Measurements from ENCODE around the gene CTTN. TPM values are rescaled to one million over a fixed set of nuclear protein-coding genes. Genes with fewer than 3 reads are reported as not detected.

The CTTN gene
- total RNA-seq: 33.4 and 34.9 TPM in 2 replicates

DNA sequence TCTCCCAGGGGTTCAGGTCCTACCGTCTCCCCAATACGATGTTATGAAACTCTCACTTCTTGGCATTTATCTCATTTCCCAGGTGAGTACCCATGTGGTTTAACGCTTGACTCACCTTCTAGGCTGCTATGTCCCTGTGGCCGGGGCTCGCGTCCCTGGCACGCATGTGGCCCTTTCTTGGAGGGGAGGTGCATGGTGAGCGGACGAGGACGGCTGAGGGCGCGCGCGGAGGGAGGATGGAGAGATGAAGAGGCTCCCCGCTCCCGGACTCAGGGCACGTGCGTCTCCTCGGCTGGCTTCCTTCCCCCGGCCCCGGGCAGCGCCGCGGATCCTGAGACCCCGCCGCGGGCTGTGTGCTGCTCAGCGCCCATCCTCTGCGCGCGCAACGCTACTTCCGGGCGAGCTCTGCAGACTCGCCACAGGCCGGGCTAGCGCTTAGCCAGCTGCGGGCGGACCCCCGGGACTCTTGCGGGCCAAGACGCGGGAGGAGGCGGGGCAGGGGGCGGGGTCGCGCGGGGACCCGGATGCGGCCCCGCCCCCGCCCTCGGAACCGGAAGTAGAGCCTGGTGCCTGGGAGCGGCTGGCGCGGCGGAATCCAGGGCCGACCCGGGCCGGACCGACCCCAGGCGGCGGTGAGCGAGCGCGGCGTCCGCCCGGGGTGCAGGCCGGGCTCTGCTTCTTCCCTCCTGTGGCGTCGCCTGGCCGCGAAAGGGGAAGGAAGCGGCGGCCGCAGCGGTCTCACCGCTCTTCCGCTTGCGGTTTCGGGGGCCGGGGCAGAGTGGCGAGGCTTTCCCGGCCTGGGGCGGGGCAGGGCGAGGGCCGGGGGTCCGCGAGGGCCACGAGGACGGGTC lies at the start of gene CTTN:
Gene CTTN (plus strand): TSS at position 547 of the 851 bp plus-strand sequence. CDS start 8,769 bp downstream, outside the sequence.
- peak within 1 kb of the TSS; percentile 83 for H3K4me3 Mint-ChIP-seq (ENCODE audit: low read depth)
- H3K27me3 Mint-ChIP-seq (ENCODE audit: low read depth): peaks cover 51% of the 10 kb centered on the region
- peak; percentile 54 for DNase-seq (ENCODE audit: low spot score)
- no peaks in the 10 kb centered on the region for H3K9me3 Mint-ChIP-seq
- H3K4me1 Mint-ChIP-seq (ENCODE audit: low read depth): peaks cover 28% of the 10 kb centered on the region
- intact Hi-C loops (cut with micrococcal nuclease): loop anchor here (1.0 to 10.0 kb wide), 2 partner anchors 33 to 193 kb away; partner anchors contain the start of gene FADD
- H3K36me3 Mint-ChIP-seq (ENCODE audit: low read depth): peaks cover 7% of the 10 kb centered on the region
- H3K27ac Mint-ChIP-seq: peak within 1 kb of the TSS; percentile 54

DNA sequence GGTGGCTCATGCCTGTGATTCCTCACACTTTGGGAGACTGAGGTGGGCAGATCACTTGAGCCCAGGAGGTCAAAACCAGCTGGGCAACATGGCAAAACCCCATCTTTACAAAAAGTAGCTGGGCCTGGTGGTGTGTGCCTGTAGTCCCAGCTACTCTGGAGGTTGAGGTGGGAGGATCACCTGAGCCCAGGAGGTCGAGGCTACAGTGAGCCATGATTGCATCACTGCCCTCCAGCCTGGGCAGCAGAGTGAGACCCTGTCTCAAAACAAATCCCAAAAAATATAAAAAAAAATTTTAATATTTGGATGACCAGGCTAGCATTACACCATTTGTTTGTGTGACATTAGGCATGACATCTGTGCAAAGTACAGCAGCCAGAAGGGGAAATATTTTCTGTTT lies 49.7 kb upstream of the CTTN start:
- H3K27me3 Mint-ChIP-seq (ENCODE audit: low read depth): no peaks in the 10 kb centered on the region

DNA sequence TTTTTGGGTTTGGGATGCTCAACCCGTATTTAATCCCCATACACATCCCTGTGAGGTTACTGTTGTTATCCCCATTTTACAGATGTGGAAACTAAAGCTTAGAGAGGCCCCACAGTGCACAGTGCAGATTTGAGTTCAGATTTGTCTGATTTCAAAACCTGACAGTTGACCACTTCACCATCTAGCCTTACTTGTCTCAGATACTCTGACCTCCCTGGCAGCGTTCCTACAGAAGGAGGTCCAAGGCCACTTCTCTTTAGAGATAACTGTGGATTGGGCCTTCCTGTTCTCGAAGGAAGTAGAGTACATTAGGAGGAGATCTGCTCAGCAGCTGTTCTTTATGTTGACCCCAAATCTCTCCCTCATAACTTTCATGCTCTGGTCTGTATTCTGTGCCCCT lies 46.7 kb upstream of the CTTN start:
- intact Hi-C loops (cut with micrococcal nuclease): no loop called here
- no peaks in the 10 kb centered on the region for H3K9me3 Mint-ChIP-seq
- DNase-seq (ENCODE audit: low spot score): no peak
- H3K4me3 Mint-ChIP-seq (ENCODE audit: low read depth): no peak overlapping the region
- no peak overlapping the region for H3K27ac Mint-ChIP-seq
- no peaks in the 10 kb centered on the region for H3K4me1 Mint-ChIP-seq (ENCODE audit: low read depth)
- no peaks in the 10 kb centered on the region for H3K27me3 Mint-ChIP-seq (ENCODE audit: low read depth)
- peaks cover 59% of the 10 kb centered on the region for H3K36me3 Mint-ChIP-seq (ENCODE audit: low read depth)

More for the DNA sequence above, 49.7 kb upstream of the CTTN start:
- peaks cover 54% of the 10 kb centered on the region for H3K36me3 Mint-ChIP-seq (ENCODE audit: low read depth)
- H3K4me3 Mint-ChIP-seq (ENCODE audit: low read depth): no peak overlapping the region
- H3K9me3 Mint-ChIP-seq: no peaks in the 10 kb centered on the region
- no peaks in the 10 kb centered on the region for H3K4me1 Mint-ChIP-seq (ENCODE audit: low read depth)
- no peak overlapping the region for H3K27ac Mint-ChIP-seq
- intact Hi-C loops (cut with micrococcal nuclease): no loop called here
- no peak for DNase-seq (ENCODE audit: low spot score)

DNA sequence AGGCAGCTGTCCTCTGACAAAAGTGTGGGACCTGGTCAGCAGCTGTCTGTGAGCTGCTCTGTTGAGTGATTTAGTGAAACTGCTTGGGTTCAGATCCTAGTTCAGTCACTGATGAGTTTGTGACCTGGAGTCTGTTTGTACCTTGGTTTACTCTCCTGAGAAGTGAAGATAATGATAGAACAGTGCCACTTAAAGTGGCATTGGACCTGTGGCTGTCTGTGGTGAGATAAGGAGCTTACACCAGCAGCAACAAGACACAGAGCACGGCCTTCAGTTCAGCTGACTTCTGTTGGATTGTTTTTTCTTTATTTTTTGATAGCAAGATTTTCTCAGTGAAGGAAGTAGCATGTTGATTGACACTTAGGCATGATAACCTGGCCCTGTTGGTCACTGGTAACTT lies 46.2 kb upstream of the CTTN start:
- Mint-ChIP-seq H3K9me3 (no peaks in the 10 kb centered on the region), H3K4me3 (ENCODE audit: low read depth) (no peak overlapping the region), H3K4me1 (ENCODE audit: low read depth) (no peaks in the 10 kb centered on the region), H3K27ac (no peak overlapping the region), H3K36me3 (ENCODE audit: low read depth) (peaks cover 60% of the 10 kb centered on the region), H3K27me3 (ENCODE audit: low read depth) (no peaks in the 10 kb centered on the region)
- DNase-seq (ENCODE audit: low spot score): no peak
- intact Hi-C loops (cut with micrococcal nuclease): no loop called here

DNA sequence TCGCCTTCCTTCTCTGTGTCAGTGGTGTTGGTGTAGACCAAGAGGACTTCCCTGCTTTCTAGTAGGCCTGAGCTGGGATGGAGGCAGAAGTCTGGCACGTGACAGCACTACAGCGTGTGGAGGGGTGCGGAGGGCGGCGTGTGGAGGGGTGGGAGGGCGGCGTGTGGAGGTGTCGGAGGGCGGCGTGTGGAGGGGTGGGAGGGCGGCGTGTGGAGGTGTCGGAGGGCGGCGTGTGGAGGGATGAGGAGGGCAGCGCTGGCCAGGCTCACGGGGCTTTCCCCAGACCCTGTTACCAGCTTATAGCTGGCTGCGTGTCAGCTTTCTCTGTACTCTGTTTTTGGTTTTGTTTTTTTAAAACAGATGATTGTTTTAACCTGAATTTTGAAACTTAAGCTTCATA lies 45.7 kb upstream of the CTTN start:
- Mint-ChIP-seq H3K27me3 (ENCODE audit: low read depth) (no peaks in the 10 kb centered on the region), H3K4me3 (ENCODE audit: low read depth) (no peak overlapping the region), H3K4me1 (ENCODE audit: low read depth) (no peaks in the 10 kb centered on the region)

DNA sequence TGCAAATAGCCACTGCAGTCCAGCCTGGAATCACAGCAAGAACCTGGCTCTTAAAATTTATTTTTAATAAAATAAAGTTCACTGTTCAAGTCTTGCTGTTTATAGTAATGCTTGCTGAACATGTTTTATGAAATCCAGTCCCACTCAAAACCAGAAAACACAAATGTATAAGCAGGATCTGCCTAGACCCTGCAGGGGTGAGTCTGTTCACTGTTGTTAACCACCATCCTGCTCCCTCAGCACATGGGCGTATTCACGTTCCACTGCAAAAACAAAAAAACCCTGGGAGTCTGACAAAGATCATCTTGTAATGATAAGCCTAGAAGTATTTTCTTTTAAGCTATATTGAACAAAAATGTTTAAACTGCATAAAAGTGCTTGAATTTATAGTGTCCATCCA lies 45.0 kb upstream of the CTTN start:
- Mint-ChIP-seq H3K36me3 (ENCODE audit: low read depth) (peaks cover 57% of the 10 kb centered on the region), H3K4me1 (ENCODE audit: low read depth) (no peaks in the 10 kb centered on the region), H3K27me3 (ENCODE audit: low read depth) (no peaks in the 10 kb centered on the region), H3K27ac (no peak overlapping the region), H3K4me3 (ENCODE audit: low read depth) (no peak overlapping the region), H3K9me3 (no peaks in the 10 kb centered on the region)
- intact Hi-C loops (cut with micrococcal nuclease): no loop called here
- no peak for DNase-seq (ENCODE audit: low spot score)

More for the DNA sequence above, 45.7 kb upstream of the CTTN start:
- Mint-ChIP-seq H3K9me3 (no peaks in the 10 kb centered on the region), H3K36me3 (ENCODE audit: low read depth) (peaks cover 58% of the 10 kb centered on the region), H3K27ac (no peak overlapping the region)
- no peak for DNase-seq (ENCODE audit: low spot score)
- intact Hi-C loops (cut with micrococcal nuclease): no loop called here

DNA sequence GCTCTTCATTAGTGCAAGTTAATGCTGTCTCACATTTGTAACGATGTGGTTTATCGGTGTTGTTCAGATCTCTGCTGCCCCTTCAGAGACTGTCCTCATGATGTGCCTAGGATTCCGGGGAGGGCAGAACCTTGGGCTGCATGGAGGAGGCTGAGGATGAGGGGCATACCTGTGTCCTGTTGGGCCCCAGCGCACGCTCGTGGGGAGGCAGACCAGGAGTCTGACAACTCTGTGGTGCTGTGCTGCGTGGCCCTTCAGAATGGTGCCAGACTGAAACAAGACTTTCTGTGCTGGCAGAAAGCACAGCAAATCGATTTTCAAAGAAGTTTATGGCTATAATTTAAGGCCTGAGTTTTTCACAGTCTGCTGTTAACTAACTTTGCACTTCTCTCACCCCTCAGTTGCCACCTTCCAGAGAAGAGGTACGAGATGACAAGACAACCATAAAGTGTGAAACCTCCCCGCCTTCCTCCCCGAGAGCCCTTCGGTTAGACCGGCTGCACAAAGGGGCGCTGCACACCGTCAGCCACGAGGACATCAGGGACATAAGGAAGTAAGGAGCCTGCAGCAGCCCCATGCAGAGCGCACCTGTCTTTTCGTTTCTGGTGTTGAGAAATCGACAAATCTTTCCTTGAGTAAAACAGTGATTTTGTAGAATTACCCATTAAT lies 44.3 kb upstream of the CTTN start:
- Mint-ChIP-seq H3K27ac (no peak overlapping the region), H3K4me1 (ENCODE audit: low read depth) (no peaks in the 10 kb centered on the region), H3K36me3 (ENCODE audit: low read depth) (peaks cover 61% of the 10 kb centered on the region), H3K4me3 (ENCODE audit: low read depth) (no peak overlapping the region), H3K9me3 (no peaks in the 10 kb centered on the region), H3K27me3 (ENCODE audit: low read depth) (no peaks in the 10 kb centered on the region)
- intact Hi-C loops (cut with micrococcal nuclease): no loop called here
- DNase-seq (ENCODE audit: low spot score): no peak

DNA sequence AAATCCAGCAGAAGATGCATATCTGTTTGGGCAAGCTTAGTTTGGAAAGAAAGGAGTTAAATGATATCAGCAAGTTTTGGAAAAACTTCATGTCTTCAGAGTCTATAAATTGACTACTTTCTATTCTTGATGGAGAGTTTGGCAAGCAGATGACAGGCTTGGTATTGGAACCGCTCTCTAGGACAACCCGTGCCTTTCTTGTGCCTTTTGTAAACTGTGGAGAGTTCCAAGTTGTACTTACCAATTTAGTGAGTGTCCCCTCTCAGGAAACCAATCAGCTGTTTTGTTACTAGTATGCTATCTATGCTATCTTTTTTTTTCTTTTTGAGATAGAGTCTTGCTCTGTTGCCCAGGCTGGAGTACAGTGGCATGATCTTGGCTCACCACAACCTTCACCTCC lies 43.7 kb upstream of the CTTN start:
- Mint-ChIP-seq H3K4me3 (ENCODE audit: low read depth) (no peak overlapping the region), H3K27me3 (ENCODE audit: low read depth) (no peaks in the 10 kb centered on the region), H3K36me3 (ENCODE audit: low read depth) (peaks cover 63% of the 10 kb centered on the region), H3K27ac (no peak overlapping the region), H3K4me1 (ENCODE audit: low read depth) (no peaks in the 10 kb centered on the region), H3K9me3 (no peaks in the 10 kb centered on the region)
- intact Hi-C loops (cut with micrococcal nuclease): no loop called here
- DNase-seq (ENCODE audit: low spot score): no peak

DNA sequence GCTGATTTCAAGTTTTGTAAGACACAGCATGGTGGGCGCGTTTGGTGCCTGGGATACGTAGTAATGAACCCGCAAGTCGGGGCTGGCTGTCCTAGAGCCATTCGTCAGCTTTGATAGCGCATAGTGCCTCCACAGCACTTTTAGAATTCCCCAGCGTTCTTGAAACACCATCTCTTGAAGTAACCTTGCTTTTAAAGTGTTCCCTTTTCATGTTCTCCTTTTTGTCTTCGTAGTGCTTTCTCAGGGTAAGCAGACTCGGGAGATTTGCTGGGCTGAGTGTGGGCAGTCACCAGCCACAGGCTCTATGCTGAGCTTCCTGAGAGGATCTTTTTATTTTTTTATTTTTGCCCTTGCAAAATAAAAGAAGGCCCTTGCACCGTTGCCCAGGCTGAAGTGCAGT lies 39.6 kb upstream of the CTTN start:
- Mint-ChIP-seq H3K36me3 (ENCODE audit: low read depth) (peaks cover 76% of the 10 kb centered on the region), H3K4me3 (ENCODE audit: low read depth) (no peak overlapping the region)
- intact Hi-C loops (cut with micrococcal nuclease): no loop called here

DNA sequence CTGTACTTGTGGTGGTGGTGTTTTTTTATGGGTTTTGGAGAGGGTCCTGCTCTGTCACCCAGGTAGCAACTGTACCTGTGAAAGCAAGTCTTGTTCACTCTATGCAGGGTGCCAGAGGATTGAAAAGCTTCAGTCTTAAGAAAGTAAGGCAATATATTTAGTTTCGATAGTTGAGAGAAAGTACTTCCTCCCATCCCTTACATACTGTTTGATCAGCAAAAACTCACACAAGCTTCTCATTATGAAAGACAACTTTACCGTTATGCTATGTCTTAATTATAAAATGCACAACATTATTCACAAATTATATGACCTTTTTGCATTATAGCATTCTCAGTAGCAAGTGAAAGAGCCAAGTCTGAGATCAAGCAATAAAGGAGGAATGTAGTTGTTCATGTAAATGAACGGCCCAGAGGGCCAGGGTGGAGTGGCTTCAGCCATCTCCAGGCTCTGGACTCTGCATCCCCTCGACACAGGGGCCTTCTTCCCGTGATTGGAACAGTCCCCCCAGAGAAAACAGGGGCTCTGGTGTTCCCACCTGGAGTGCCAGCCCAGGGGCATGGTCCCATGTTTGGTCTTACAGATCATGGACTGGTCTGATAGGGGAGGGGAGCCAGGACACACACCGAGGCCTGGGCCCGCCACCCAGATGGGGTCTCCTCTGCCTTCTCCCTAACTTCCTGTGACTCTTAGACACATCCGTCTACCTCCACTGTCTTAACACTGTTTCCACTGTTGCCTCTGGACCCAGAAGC lies 38.7 kb upstream of the CTTN start:
- H3K36me3 Mint-ChIP-seq (ENCODE audit: low read depth): peaks cover 77% of the 10 kb centered on the region
- intact Hi-C loops (cut with micrococcal nuclease): loop anchor here (10.0 kb wide), 1 partner anchor 85 kb away; the partner anchor contains the start of gene PPFIA1
- H3K9me3 Mint-ChIP-seq: no peaks in the 10 kb centered on the region
- no peak overlapping the region for H3K4me3 Mint-ChIP-seq (ENCODE audit: low read depth)
- no peak for DNase-seq (ENCODE audit: low spot score)
- H3K4me1 Mint-ChIP-seq (ENCODE audit: low read depth): peaks cover 8% of the 10 kb centered on the region
- no peak overlapping the region for H3K27ac Mint-ChIP-seq
- H3K27me3 Mint-ChIP-seq (ENCODE audit: low read depth): no peaks in the 10 kb centered on the region

More for the DNA sequence above, 39.6 kb upstream of the CTTN start:
- Mint-ChIP-seq H3K27ac (no peak overlapping the region), H3K4me1 (ENCODE audit: low read depth) (no peaks in the 10 kb centered on the region), H3K9me3 (no peaks in the 10 kb centered on the region), H3K27me3 (ENCODE audit: low read depth) (no peaks in the 10 kb centered on the region)
- no peak for DNase-seq (ENCODE audit: low spot score)

DNA sequence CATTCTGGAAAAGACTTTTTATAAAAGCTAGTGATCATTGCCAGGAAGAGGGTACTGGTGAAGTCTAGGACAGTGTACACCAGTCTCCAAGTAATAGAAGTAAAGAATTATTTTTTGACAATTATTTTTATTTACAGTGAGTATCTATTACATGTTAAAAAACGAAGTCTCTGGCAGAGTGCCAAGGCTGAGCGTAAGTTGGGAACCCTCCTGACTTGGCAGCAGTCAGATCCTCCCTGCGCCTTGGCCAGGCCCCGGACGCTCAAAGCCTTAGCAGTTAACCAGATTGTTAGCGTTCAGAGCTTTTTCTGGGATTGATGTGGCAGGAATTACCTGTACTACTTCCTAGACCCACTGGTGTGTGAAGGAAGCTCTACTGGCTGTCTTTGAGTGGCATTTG lies 38.1 kb upstream of the CTTN start:
- Mint-ChIP-seq H3K4me1 (ENCODE audit: low read depth) (peaks cover 14% of the 10 kb centered on the region), H3K27ac (no peak overlapping the region), H3K36me3 (ENCODE audit: low read depth) (peaks cover 79% of the 10 kb centered on the region), H3K27me3 (ENCODE audit: low read depth) (no peaks in the 10 kb centered on the region), H3K4me3 (ENCODE audit: low read depth) (no peak overlapping the region), H3K9me3 (no peaks in the 10 kb centered on the region)
- intact Hi-C loops (cut with micrococcal nuclease): loop anchor here (10.0 kb wide), 1 partner anchor 85 kb away; the partner anchor contains the start of gene PPFIA1
- no peak for DNase-seq (ENCODE audit: low spot score)

DNA sequence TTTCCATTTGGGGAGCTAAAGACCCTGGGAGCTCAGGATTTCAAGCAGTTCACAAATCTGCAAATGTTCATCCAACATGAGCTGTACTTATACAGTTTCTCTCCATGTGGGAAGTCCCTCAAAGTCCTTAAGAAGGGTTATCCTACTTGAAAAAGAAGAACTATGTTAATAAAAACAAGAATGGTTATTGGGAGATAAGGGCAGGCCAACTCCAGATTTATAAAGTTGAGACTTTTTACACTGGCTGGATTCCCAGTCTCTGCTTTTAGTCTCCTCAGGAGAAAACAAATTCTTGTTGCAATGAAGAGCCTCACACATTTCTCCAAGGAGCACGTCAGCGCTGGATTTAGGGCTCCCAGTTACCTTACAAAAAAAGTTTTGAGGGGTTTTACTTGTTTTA lies 34.2 kb upstream of the CTTN start:
- H3K9me3 Mint-ChIP-seq: no peaks in the 10 kb centered on the region
- H3K27me3 Mint-ChIP-seq (ENCODE audit: low read depth): no peaks in the 10 kb centered on the region
- H3K27ac Mint-ChIP-seq: no peak overlapping the region
- no peak for DNase-seq (ENCODE audit: low spot score)
- no peak overlapping the region for H3K4me3 Mint-ChIP-seq (ENCODE audit: low read depth)
- H3K36me3 Mint-ChIP-seq (ENCODE audit: low read depth): peaks cover 64% of the 10 kb centered on the region
- peaks cover 31% of the 10 kb centered on the region for H3K4me1 Mint-ChIP-seq (ENCODE audit: low read depth)
- intact Hi-C loops (cut with micrococcal nuclease): loop anchor here (10.0 kb wide), 1 partner anchor 89 kb away; the partner anchor contains the start of gene PPFIA1

Data from activated T-helper 2 cell treated with anti-CD3 and anti-CD28 coated beads, Interferon-gamma antibody, Interleukin-2, Interleukin-4, amounts not matched to agents 10 μg/mL and 5 μg/mL and 100 μg/mL, durations not matched to agents 14 hours and 24 hours and 36 hours (primary cell).